Transverse colon (tissue), 4 donors: ENCODE data around the gene TOR4A. TPM values are rescaled to one million over a fixed set of nuclear protein-coding genes. Genes with fewer than 3 reads are reported as not detected.

Experiments
- DNase-seq: peaks from one replicate; pipeline ENCODE4 v3.0.0-alpha.2; 2019
- H3K27ac ChIP-seq, 4 donors: fragments of 200-600 bp; sonication (generic); 2 replicates each; pipeline ENCODE4 v1.5.1; 2016 to 2018; ENCODE audit warnings: inconsistent platforms in 4 of 4
- H3K27me3 ChIP-seq: fragments of 200-600 bp; sonication (generic); 2 replicates; pipeline ENCODE4 v1.5.1; 2017; ENCODE audit warnings: inconsistent platforms
- H3K36me3 ChIP-seq, 4 donors: fragments of 200-600 bp; sonication (generic); 2 replicates each; pipeline ENCODE4 v1.5.1; 2017 to 2019; ENCODE audit warnings: inconsistent platforms in 4 of 4
- H3K4me1 ChIP-seq, 4 donors: fragments of 200-600 bp; sonication (generic); 2 replicates each; pipeline ENCODE4 v1.5.1; 2017 to 2020; ENCODE audit warnings: inconsistent platforms in 4 of 4
- H3K4me3 ChIP-seq, 4 donors: fragments of 200-600 bp; sonication (generic); 1 replicate in 1 of 4; 2 replicates in 3 of 4; pipeline versions ENCODE4 v1.5.1 to v1.6.1; 2017 to 2019; ENCODE audit warnings: inconsistent platforms in 4 of 4
- H3K9me3 ChIP-seq, 2 donors: fragments of 200-600 bp; sonication (generic); 2 replicates each; pipeline ENCODE4 v1.5.1; 2017 to 2019; ENCODE audit warnings: inconsistent platforms in 2 of 2
- CTCF ChIP-seq, 5 experiments: fragments of 200-600 bp in 3 of 5; fragments of 450-650 bp in 2 of 5; sonication (generic) in 3 of 5; IDR thresholded peaks; 1 replicate in 2 of 5; 2 replicates in 3 of 5; pipeline ENCODE4 v1.5.1; 2016 to 2017; ENCODE audit warnings: antibody characterized with exemption in 5 of 5, inconsistent platforms in 3 of 5, mild to moderate bottlenecking in 2 of 5, moderate library complexity in 1 of 5
- EP300 ChIP-seq: sonication (generic); formaldehyde crosslinking; IDR thresholded peaks from one replicate; pipeline ENCODE4 v1.6.1; 2017; ENCODE audit warnings: antibody characterized with exemption, low read depth
- POLR2A ChIP-seq: fragments of 450-650 bp; IDR thresholded peaks from one replicate; pipeline ENCODE4 v1.6.1; 2016; ENCODE audit warnings: antibody characterized with exemption, mild to moderate bottlenecking, moderate library complexity
- POLR2AphosphoS5 ChIP-seq, 3 donors: sonication (generic); formaldehyde crosslinking; IDR thresholded peaks; one replicate each; pipeline ENCODE4 v1.6.1; 2016; ENCODE audit warnings: antibody characterized with exemption in 3 of 3
- WGBS, 2 donors: methylation state at CpG; one replicate each; pipeline ENCODE4 v1.1.5; 2018; ENCODE audit warnings: low coverage in 1 of 2; 5-methylcytosine and 5-hydroxymethylcytosine counted together
- in situ Hi-C, 4 donors: fragments of 200-750 bp; cut with MboI; loops; one replicate each; pipeline versions ENCODE4 v1.15.0 to v1.15.1; 2017; ENCODE audit warnings: low sequenced_read_pairs in 3 of 4, low pct_ligation_motif_present in 1 of 4, low pct_unique_long_range_greater_than_20kb in 1 of 4
- intact Hi-C: fragments of 100-400 bp; cut with DNase I; formaldehyde crosslinking; loops from one replicate; pipeline ENCODE4 v1.15.1; 2023; ENCODE audit warnings: low total_unique reads
- total RNA-seq, 4 donors: library from RNA; depleted of rRNA; stranded (reverse); fragments of >200 nt; gene quantifications; one replicate each; pipeline ENCODE4 v1.1.0, GENCODE V29; 2016

Gene TOR4A
- total RNA-seq, 4 donors from 2014 or later = 49.2 to 121 (median 71.7) TPM

- in situ Hi-C loops (loop anchor here (10.0 to 25.0 kb wide), 2 partner anchors 124 to 132 kb away; partner anchors contain the start of genes EXD3 (in 2 of the 4) and NOXA1 (in 2 of the 4)), intact Hi-C loops (no loop called here)
- 67% methylated on average over 85 of the region's 85 CpGs; no CpG with 5 or more reads in 1 of the 2 donors for WGBS, 2 donors
- no peaks in the 10 kb centered on the region for H3K36me3 ChIP-seq
- H3K4me1 ChIP-seq = peaks cover 13 to 37% (median 24%) of the 10 kb centered on the region in 4 donors
- no peaks in the 10 kb centered on the region for H3K9me3 ChIP-seq
- H3K27ac ChIP-seq = peak overlapping the region in 1 of 4 donors; percentile 3
- peak overlapping the region in 1 of 4 donors; percentile 7 for H3K4me3 ChIP-seq
- TF ChIP-seq CTCF (IDR thresholded peaks at IDR 0.05) (peak in 2 of 5 experiments; percentile 16 to 27), EP300 (no peak)
- peaks cover 9% of the 10 kb centered on the region for H3K27me3 ChIP-seq
- DNase-seq = no peak
Measured at GRCh38 chr9:137280474-137281344, 3.2 kb downstream of the TOR4A start.

GRCh38 chr9:137281345-137282116 is 4.0 kb downstream of the TOR4A start:
- H3K27ac ChIP-seq = peak overlapping the region in 1 of 4 donors; percentile 3
- peaks cover 9% of the 10 kb centered on the region for H3K27me3 ChIP-seq
- in situ Hi-C loops (loop anchor here (10.0 to 25.0 kb wide), 2 partner anchors 123 to 131 kb away; partner anchors contain the start of genes EXD3 (in 2 of the 4) and NOXA1 (in 2 of the 4)), intact Hi-C loops (no loop called here)
- TF ChIP-seq CTCF (IDR thresholded peaks at IDR 0.05) = no peak
- no peak for TF ChIP-seq POLR2A
- no peak for TF ChIP-seq EP300
- TF ChIP-seq POLR2AphosphoS5 (IDR thresholded peaks at IDR 0.05) = no peak
- WGBS, 2 donors = 81% methylated on average over 31 of the region's 39 CpGs; no CpG with 5 or more reads in 1 of the 2 donors
- H3K4me3 ChIP-seq = no peak overlapping the region
- H3K9me3 ChIP-seq = no peaks in the 10 kb centered on the region
- no peak for DNase-seq
- H3K4me1 ChIP-seq = peaks cover 6 to 29% (median 20%) of the 10 kb centered on the region in 4 donors
- H3K36me3 ChIP-seq = no peaks in the 10 kb centered on the region

- no peak overlapping the region for H3K4me3 ChIP-seq
- in situ Hi-C loops = loop anchor here (10.0 to 25.0 kb wide), 2 partner anchors 118 to 125 kb away; partner anchors contain the start of genes EXD3 (in 2 of the 4) and NOXA1 (in 2 of the 4)
- TF ChIP-seq POLR2AphosphoS5 (IDR thresholded peaks at IDR 0.05) (no peak), POLR2A (no peak), EP300 (no peak), CTCF (IDR thresholded peaks at IDR 0.05) (peak; percentile 43 to 83 (median 51))
- no peaks in the 10 kb centered on the region for H3K9me3 ChIP-seq
- no peak overlapping the region for H3K27ac ChIP-seq
- H3K4me1 ChIP-seq = no peaks in the 10 kb centered on the region
- 40 to 100% methylated on average over 1 to 13 of the region's 14 CpGs for WGBS, 2 donors
- no peaks in the 10 kb centered on the region for H3K27me3 ChIP-seq
- no peaks in the 10 kb centered on the region for H3K36me3 ChIP-seq
- DNase-seq = peak; percentile 84
- intact Hi-C loops = no loop called here
Measured at GRCh38 chr9:137286975-137287383, 9.5 kb downstream of the TOR4A start.

GRCh38 chr9:137293094-137293481 is 15.6 kb downstream of the TOR4A start:
- peaks cover 6 to 41% (median 33%) of the 10 kb centered on the region in 4 donors for H3K4me1 ChIP-seq
- H3K4me3 ChIP-seq = no peak overlapping the region
- DNase-seq = no peak
- WGBS, 2 donors = 20 to 58% methylated on average over 5 to 15 of the region's 15 CpGs
- H3K27ac ChIP-seq = peak overlapping the region; percentile 86 to 91 (median 88)
- no peaks in the 10 kb centered on the region for H3K9me3 ChIP-seq
- TF ChIP-seq EP300 (no peak), CTCF (IDR thresholded peaks at IDR 0.05) (no peak), POLR2AphosphoS5 (IDR thresholded peaks at IDR 0.05) (no peak), POLR2A (no peak)
- peaks cover 42% of the 10 kb centered on the region for H3K27me3 ChIP-seq
- in situ Hi-C loops = loop anchor here in 2 of 4 donors (25.0 kb wide), 1 partner anchor 119 kb away; the partner anchor contains the start of genes EXD3 (in 2 of the 2) and NOXA1 (in 2 of the 2)
- no peaks in the 10 kb centered on the region for H3K36me3 ChIP-seq
- intact Hi-C loops = no loop called here
